Endothelial cell of umbilical vein (primary cell): ENCODE measurements around the gene ZP1. TPM values are rescaled to one million over a fixed set of nuclear protein-coding genes. Genes with fewer than 3 reads are reported as not detected.
"Not testable (repeated sequence)": the region's sequence is repeated elsewhere in the genome, so short reads cannot be mapped to it uniquely, and the experiment has no call there.

Experiments
- BruUV-seq: library from RNA; stranded (reverse); fragments of 400-500 nt; replicated peaks from 2 replicates; lab custom pipeline; 2021; lab: Mats Ljungman, UMichigan
- CTCF ChIA-PET: fragments of 300-600, 350-600 bp; sonication (Branson Sonifier 250); formaldehyde crosslinking; loops from one replicate; lab custom pipeline; 2021; ENCODE audit warnings: antibody characterized with exemption, inconsistent platforms; lab: Charles Lee
- POLR2A ChIA-PET: fragments of 300-600, 350-600 bp; sonication (Branson Sonifier 250); formaldehyde crosslinking; loops from one replicate; lab custom pipeline; 2021; ENCODE audit warnings: antibody characterized with exemption, inconsistent platforms; lab: Charles Lee
- DNase-seq: peaks from one replicate; pipeline ENCODE4 v3.0.0-alpha.2; 2011; ENCODE audit warnings: low read depth, low spot score
- FAIRE-seq: peaks from 2 replicates; lab custom pipeline; 2011; peaks lifted over from hg19 to GRCh38; lab: Jason Lieb, UNC
- H2AFZ ChIP-seq: 2 replicates; pipeline ENCODE4 v1.6.0; 2012; ENCODE audit warnings: low read depth, low read length, control low read depth, inconsistent platforms
- H3K27ac ChIP-seq: 2 replicates; pipeline ENCODE4 v1.5.1; 2011; ENCODE audit warnings: low read depth, mild to moderate bottlenecking, control low read depth, low read length, moderate library complexity; ENCODE audit not compliant: insufficient read depth
- H3K27me3 ChIP-seq, 2 experiments: 2 replicates each; pipeline versions ENCODE4 v1.6.0 to v1.6.1; 2011; ENCODE audit warnings: low read length in 2 of 2, mixed read lengths in 1 of 2; ENCODE audit not compliant: control insufficient read depth in 2 of 2, insufficient read depth in 2 of 2
- H3K36me3 ChIP-seq, 2 experiments: 2 replicates in 1 of 2; 3 replicates in 1 of 2; pipeline ENCODE4 v1.5.1; 2011; ENCODE audit warnings: low read length in 2 of 2, mild to moderate bottlenecking in 1 of 2, moderate library complexity in 1 of 2; ENCODE audit not compliant: control insufficient read depth in 2 of 2, insufficient read depth in 2 of 2; ENCODE audit errors: extremely low read depth in 1 of 2
- H3K4me1 ChIP-seq: 3 replicates; pipeline ENCODE4 v1.5.1; 2011; ENCODE audit warnings: mild to moderate bottlenecking, low read length; ENCODE audit not compliant: control insufficient read depth, insufficient read depth; ENCODE audit errors: extremely low read depth
- H3K4me2 ChIP-seq: 2 replicates; pipeline ENCODE4 v1.6.1; 2011; ENCODE audit warnings: low read length, control low read depth, mixed read lengths; ENCODE audit not compliant: insufficient read depth
- H3K4me3 ChIP-seq, 3 experiments: fragments of 200-600 bp in 1 of 3; sonication (generic), shearing (Covaris generic) in 1 of 3; replicated peaks in 1 of 3; 2 replicates each; pipeline ENCODE4 v1.5.1; 2011 to 2016; ENCODE audit warnings: control low read depth in 3 of 3, low read length in 3 of 3, mild to moderate bottlenecking in 2 of 3, inconsistent platforms in 1 of 3, low read depth in 1 of 3, moderate library complexity in 1 of 3; ENCODE audit not compliant: insufficient read depth in 1 of 3
- H3K79me2 ChIP-seq: 2 replicates; pipeline ENCODE4 v1.6.0; 2012; ENCODE audit warnings: low read length, inconsistent platforms; ENCODE audit not compliant: control insufficient read depth, insufficient read depth
- H3K9ac ChIP-seq: replicated peaks from 2 replicates; pipeline ENCODE3; 2011; ENCODE audit warnings: low read length, control low read depth; ENCODE audit not compliant: insufficient read depth; ENCODE audit errors: extremely low read depth
- H3K9me1 ChIP-seq: replicated peaks from 3 replicates; pipeline ENCODE4 v1.6.0; 2011; ENCODE audit warnings: mild to moderate bottlenecking, low read length; ENCODE audit not compliant: control insufficient read depth, insufficient read depth; ENCODE audit errors: extremely low read depth
- H3K9me3 ChIP-seq: replicated peaks from 2 replicates; pipeline ENCODE4 v1.5.1; 2012; ENCODE audit warnings: low read length, inconsistent platforms; ENCODE audit not compliant: control insufficient read depth, insufficient read depth
- H4K20me1 ChIP-seq: replicated peaks from 2 replicates; pipeline ENCODE3; 2011; ENCODE audit warnings: mild to moderate bottlenecking, low read length; ENCODE audit not compliant: control insufficient read depth, insufficient read depth; ENCODE audit errors: extremely low read depth
- EZH2 ChIP-seq: IDR thresholded peaks from 2 replicates; pipeline ENCODE4 v1.6.1; 2012; ENCODE audit warnings: borderline replicate concordance, low read depth, mild to moderate bottlenecking, moderate library complexity, low read length, inconsistent platforms; ENCODE audit not compliant: severe bottlenecking
- FOS ChIP-seq: IDR thresholded peaks from 2 replicates; pipeline ENCODE4 v1.6.1; 2011; ENCODE audit warnings: mild to moderate bottlenecking, low read length, moderate library complexity, borderline replicate concordance; ENCODE audit not compliant: insufficient read depth
- GATA2 ChIP-seq: IDR thresholded peaks from 2 replicates; pipeline ENCODE4 v1.7.0; 2011; ENCODE audit warnings: low read depth, mild to moderate bottlenecking, moderate library complexity, mixed read lengths, low read length; ENCODE audit not compliant: insufficient read length, insufficient read depth
- JUN ChIP-seq: IDR thresholded peaks from 2 replicates; pipeline ENCODE4 v1.6.1; 2011; ENCODE audit warnings: borderline replicate concordance, low read depth; ENCODE audit not compliant: insufficient read length, insufficient read depth
- MYC ChIP-seq: IDR thresholded peaks from one replicate; pipeline ENCODE4 v1.6.1; 2011; ENCODE audit warnings: mild to moderate bottlenecking, low read depth, low read length
- POLR2A ChIP-seq: IDR thresholded peaks from 2 replicates; pipeline ENCODE4 v1.6.1; 2012; ENCODE audit warnings: low read depth, mild to moderate bottlenecking, control low read depth, low read length
- POLR2AphosphoS5 ChIP-seq: IDR thresholded peaks from 2 replicates; pipeline ENCODE4 v1.6.1; 2012; ENCODE audit warnings: low read depth, mild to moderate bottlenecking, control low read depth, low read length, moderate library complexity; ENCODE audit not compliant: insufficient read depth
- dilution Hi-C: fragments of 300-500 bp; cut with MboI; formaldehyde crosslinking; loops from one replicate; pipeline ENCODE4 v1.15.0; 2019; ENCODE audit warnings: low sequenced_read_pairs; ENCODE audit not compliant: extremely low pct_ligation_motif_present
- intact Hi-C: fragments of 100-400 bp; cut with micrococcal nuclease; formaldehyde crosslinking; loops from one replicate; pipeline ENCODE4 v1.10.0; 2022
- polyA plus RNA-seq, 4 experiments: library from polyadenylated mRNA; depleted of rRNA in 3 of 4; stranded (reverse) in 3 of 4; unstranded in 1 of 4; fragments of >200 nt; gene quantifications; 2 replicates each; pipeline versions ENCODE4 v1.2.1 to v1.2.3, GENCODE V29; 2011 to 2012; ENCODE audit warnings: missing spikeins in 1 of 4
- total RNA-seq: library from RNA; stranded (reverse); gene quantifications from 2 replicates; pipeline ENCODE4 v1.2.3, GENCODE V29; 2021
- TF ChIP-seq, protein P1 (sequence below), 2 donors: IDR thresholded peaks; 1 replicate in 1 of 2; 2 replicates in 1 of 2; pipeline ENCODE4 v1.5.1; 2011; ENCODE audit warnings: low read length in 2 of 2, mild to moderate bottlenecking in 2 of 2, moderate library complexity in 2 of 2, control low read depth in 1 of 2, inconsistent platforms in 1 of 2, low read depth in 1 of 2; ENCODE audit not compliant: insufficient read depth in 1 of 2; ENCODE audit errors: extremely low read depth in 1 of 2
- TF ChIP-seq, protein P2 (sequence below): IDR thresholded peaks from 2 replicates; pipeline ENCODE4 v1.6.1; 2011; ENCODE audit not compliant: insufficient read depth, insufficient read length

The ZP1 gene
- total and polyA plus RNA-seq, 2 donors (not counting 3 experiments of a cell fraction or from before 2014, with no cell fraction given): not detected

- dilution Hi-C loops: no loop called here
- DNase-seq (no peak), FAIRE-seq (no peak)
- intact Hi-C loops: no loop called here
- Histone ChIP-seq H3K4me3 (no peak overlapping the region), H3K9me3 (no peaks in the 10 kb centered on the region), H3K36me3 (no peaks in the 10 kb centered on the region), H3K27me3 (peaks cover 0 to 6% of the 10 kb centered on the region in 2 experiments), H2AFZ (no peak overlapping the region), H3K9me1 (no peaks in the 10 kb centered on the region), H3K9ac (no peak overlapping the region), H3K79me2 (peaks cover 24% of the 10 kb centered on the region), H3K4me1 (peaks cover 35% of the 10 kb centered on the region), H3K27ac (no peak overlapping the region), H3K4me2 (no peak overlapping the region), H4K20me1 (no peaks in the 10 kb centered on the region)
- TF ChIP-seq EZH2: no peak
- TF ChIP-seq MYC: no peak
- no peak for TF ChIP-seq FOS
- TF ChIP-seq JUN: no peak
- no peak for TF ChIP-seq POLR2AphosphoS5
- TF ChIP-seq, protein P1, sequence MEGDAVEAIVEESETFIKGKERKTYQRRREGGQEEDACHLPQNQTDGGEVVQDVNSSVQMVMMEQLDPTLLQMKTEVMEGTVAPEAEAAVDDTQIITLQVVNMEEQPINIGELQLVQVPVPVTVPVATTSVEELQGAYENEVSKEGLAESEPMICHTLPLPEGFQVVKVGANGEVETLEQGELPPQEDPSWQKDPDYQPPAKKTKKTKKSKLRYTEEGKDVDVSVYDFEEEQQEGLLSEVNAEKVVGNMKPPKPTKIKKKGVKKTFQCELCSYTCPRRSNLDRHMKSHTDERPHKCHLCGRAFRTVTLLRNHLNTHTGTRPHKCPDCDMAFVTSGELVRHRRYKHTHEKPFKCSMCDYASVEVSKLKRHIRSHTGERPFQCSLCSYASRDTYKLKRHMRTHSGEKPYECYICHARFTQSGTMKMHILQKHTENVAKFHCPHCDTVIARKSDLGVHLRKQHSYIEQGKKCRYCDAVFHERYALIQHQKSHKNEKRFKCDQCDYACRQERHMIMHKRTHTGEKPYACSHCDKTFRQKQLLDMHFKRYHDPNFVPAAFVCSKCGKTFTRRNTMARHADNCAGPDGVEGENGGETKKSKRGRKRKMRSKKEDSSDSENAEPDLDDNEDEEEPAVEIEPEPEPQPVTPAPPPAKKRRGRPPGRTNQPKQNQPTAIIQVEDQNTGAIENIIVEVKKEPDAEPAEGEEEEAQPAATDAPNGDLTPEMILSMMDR (IDR thresholded peaks at IDR 0.05; ENCODE audit: extremely low read depth in 1 of 2, insufficient read depth in 1 of 2, low read depth in 1 of 2, low read length in 2 of 2): no peak
- no peak for TF ChIP-seq GATA2
- TF ChIP-seq, protein P2, sequence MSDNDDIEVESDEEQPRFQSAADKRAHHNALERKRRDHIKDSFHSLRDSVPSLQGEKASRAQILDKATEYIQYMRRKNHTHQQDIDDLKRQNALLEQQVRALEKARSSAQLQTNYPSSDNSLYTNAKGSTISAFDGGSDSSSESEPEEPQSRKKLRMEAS: no peak
- TF ChIP-seq POLR2A: no peak
- BruUV-seq: no TSS peak
- ChIA-PET POLR2A (no interaction called here), CTCF (interaction anchor here (1.5 kb wide), 1 partner anchor 78 kb away, joined by 4 read pairs; no protein-coding TSS in a partner anchor)
Observed at GRCh38 chr11:60908803-60909202, 41.5 kb downstream of the ZP1 start.

DNA sequence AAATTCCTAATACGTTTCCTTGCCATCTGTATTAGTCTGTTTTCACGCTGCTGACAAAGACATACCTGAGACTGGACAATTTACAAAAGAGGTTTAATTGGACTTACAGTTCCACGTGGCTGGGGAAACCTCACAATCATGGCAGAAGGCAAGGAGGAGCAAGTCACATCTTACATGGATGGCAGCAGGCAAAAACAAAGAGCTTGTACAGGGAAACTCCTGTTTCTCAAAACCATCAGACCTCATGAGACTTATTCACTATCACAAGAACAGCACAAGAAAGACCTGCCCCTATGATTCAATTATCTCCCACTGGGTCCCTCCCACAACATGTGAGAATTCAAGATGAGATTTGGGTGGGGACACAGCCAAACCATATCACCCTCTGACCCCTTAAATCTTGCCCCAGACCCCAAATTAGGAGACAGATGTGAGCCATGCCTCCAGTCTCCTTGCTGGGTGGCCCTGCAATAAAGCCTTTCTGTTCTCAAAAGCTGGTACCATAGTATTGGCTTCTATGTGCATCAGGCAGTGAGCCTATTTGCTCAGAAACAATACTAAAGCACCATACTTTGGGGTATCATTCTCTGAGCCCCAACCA, 42.4 kb downstream of the ZP1 start:
- POLR2A ChIA-PET: not testable (repeated sequence)

More for the DNA sequence above, 42.4 kb downstream of the ZP1 start:
- H2AFZ ChIP-seq, H3K4me2 ChIP-seq, H3K9me3 ChIP-seq, FAIRE-seq, H3K9me1 ChIP-seq, H3K36me3 ChIP-seq, DNase-seq, H3K4me3 ChIP-seq, dilution Hi-C loops, BruUV-seq, H3K27me3 ChIP-seq, H4K20me1 ChIP-seq, H3K9ac ChIP-seq, H3K27ac ChIP-seq: not testable (repeated sequence)
- Histone ChIP-seq H3K79me2 (peaks cover 21% of the 10 kb centered on the region), H3K4me1 (peaks cover 28% of the 10 kb centered on the region)
- intact Hi-C loops: loop anchor here (10.0 kb wide), 1 partner anchor 225 kb away; no protein-coding TSS in a partner anchor
- CTCF ChIA-PET: interaction anchor here (1.5 kb wide), 1 partner anchor 79 kb away, joined by 4 read pairs; no protein-coding TSS in a partner anchor
